ENCODE results near the gene DHX34.

GRCh38 chr19:47321630-47322029 lies 27.5 kb upstream of the DHX34 start:
- no peak for TF ChIP-seq YY1 (IDR thresholded peaks at IDR 0.05; ENCODE audit: insufficient read depth, insufficient read length)
- no peak for TF ChIP-seq ZNF274 (IDR thresholded peaks at IDR 0.05; ENCODE audit: low read depth, low read length)
- TF ChIP-seq SUZ12 (IDR thresholded peaks at IDR 0.05; ENCODE audit: extremely low read depth, insufficient read depth, insufficient read length) = no peak

All from NT2/D1 (cell line).